GM18520 (cell line): Measurements from ENCODE around the gene ALOX12B.
"Not testable (repeated sequence)": the region's sequence is repeated elsewhere in the genome, so short reads cannot be mapped to it uniquely, and the experiment has no call there.

ENCODE experiments used
- ATAC-seq: cut with Tn5 transposase; IDR thresholded peaks from one replicate; pipeline ENCODE4 v1.9.1; 2021; ENCODE audit not compliant: unreplicated experiment

ALOX12B gene

DNA sequence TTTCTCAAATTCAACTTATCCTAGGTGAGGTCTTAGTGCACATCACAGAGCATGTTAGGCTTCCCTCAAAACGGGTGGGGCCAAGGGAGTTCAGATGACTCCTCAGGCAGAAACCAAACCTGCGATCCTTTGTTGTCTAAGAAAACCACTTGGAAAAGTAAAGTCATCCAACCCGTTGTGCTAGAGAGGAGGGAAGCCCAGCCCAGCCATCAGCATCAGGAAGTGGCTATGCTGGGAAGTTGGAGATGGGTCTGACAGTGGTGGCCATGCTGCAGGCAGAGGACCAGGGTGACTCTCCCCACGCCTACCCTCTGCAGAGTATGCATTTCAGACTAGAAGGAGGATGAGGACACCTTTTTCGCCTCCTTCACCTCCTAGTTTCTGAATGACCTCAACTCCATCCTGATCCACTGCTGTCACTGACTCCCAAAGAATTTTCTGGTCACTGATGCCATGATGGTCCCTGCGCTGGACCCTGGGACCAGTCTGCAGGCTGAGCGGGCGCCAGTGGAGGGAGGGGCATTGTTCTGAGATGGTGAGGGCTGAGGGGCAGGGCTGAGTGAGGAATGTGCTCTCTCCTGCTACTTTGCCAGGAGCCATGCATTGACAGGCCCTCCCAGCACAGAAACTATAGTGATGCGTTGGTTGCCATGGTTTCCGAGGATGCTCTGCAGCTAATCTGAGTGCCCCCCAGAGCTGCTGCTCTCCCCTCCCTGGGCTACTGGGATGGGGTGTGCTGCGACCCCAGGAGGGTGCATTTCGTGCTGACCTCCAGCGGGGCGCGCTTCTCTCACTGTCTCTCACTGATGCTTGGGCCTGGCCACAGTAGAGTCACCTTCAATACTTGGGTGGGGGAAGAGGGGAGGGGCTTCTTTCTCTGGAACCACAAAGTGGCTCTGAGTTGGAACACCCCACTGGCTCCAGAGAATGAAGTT is 20.4 kb downstream of the ALOX12B start:
- no peak for ATAC-seq

DNA sequence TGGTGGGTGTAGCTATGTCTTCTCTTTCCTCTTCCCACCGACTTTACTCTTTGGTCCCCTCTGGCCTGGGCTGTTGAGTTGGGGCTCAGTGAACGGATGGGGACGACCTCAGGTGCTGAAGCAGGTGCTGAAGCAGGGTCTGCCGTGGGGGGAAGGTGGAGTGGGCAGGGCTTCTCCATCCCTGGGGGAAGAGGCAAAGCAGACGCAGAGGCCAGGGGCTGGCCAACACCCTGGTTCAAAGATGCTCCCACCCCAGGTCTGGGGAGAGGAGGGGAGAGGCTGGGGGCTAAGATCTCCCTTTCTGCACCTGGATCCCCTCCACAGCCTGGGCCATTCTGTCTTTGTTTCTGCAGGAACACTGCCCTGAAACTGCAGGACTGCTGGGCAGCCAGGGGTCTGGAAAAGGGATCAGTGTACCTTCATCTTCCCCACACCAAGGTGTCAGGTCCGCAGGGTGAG is 22.9 kb downstream of the ALOX12B start:
- ATAC-seq, result no peak

- ATAC-seq, result no peak
These were observed 23.6 kb downstream of the ALOX12B start for GRCh38 chr17:8063761-8064534.

DNA sequence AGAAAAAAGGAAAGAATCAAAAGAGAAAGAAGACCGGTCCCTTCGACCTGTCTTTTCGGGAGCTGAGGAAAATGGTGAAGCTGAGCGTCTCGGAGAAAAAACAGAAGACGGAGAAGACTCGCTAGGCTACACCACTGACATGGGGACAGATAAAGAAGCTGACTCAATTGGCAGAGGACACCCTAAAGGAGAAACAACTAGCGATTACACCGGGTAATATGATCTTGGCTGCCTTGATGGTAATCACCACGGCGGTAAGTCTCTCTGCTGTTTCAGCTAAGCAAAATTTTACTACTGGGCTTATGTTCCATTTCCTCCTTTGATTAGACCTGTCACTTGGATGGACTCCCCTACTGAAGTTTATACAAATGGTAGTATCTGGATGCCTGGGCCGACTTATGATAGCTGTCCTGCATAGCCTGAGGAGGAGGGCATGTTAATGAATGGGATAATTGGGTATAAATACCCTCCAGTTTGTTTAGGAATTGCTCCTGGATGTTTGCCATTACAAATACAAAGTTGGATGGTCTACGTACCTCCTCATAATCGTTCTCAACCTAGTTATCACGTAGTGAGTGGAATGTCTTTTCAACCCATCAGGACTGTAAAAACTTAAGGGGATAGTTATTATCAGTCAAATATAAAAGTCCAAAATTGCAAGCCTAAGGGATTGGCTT is 24.6 kb downstream of the ALOX12B start:
- ATAC-seq, result no peak

- ATAC-seq, result no peak
These were observed 25.1 kb downstream of the ALOX12B start for GRCh38 chr17:8062435-8062806.

DNA sequence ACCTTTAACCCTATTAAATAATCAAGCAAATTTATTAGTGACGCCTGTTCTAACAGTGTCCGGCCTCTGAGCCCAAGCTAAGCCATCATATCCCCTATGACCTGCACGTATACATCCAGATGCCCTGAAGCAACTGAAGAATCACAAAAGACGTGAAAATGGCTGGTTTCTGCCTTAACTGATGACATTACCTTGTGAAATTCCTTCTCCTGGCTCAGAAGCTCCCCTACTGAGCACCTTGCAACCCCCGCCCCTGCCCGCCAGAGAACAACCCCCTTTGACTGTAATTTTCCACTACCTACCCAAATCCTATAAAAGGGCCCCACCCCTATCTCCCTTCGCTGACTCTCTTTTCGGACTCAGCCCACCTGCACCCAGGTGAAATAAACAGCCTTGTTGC is 25.7 kb downstream of the ALOX12B start:
- ATAC-seq, result not testable (repeated sequence)

DNA sequence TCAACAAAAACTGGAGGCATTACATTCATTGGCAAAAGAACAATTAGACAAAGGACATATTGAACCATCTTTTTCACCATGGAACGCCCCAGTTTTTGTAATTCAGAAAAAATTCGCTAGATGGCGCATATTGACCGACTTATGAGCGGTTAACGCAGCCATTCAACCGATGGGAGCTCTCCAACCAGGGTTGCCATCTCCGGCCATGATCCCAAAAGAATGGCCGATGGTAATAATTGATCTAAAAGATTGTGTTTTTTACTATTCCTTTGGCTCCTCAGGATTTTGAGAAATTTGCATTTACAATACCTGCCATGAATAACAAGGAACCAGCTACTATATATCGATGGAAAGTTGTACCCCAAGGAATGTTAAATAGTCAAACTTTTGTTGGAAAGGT is 27.2 kb downstream of the ALOX12B start:
- ATAC-seq, result no peak

DNA sequence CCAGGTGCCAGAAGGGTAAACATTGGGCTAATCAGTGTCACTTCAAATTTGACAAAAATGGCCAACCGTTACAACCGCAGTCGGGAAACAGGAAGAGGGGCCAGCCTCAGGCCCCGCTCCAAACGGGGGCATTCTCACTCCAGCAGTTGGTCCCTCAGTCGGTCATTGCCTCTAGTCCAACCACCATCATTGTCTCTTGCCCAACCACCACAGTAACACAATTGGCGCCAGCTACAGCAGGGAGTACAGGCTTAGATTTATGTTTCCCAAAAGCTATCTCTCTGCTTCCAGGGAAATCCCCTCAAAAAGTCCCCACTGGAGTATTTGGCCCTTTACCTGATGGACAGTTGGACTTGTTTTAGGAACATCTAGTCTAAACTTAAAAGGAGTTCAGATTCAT is 28.4 kb downstream of the ALOX12B start:
- ATAC-seq, result no peak

DNA sequence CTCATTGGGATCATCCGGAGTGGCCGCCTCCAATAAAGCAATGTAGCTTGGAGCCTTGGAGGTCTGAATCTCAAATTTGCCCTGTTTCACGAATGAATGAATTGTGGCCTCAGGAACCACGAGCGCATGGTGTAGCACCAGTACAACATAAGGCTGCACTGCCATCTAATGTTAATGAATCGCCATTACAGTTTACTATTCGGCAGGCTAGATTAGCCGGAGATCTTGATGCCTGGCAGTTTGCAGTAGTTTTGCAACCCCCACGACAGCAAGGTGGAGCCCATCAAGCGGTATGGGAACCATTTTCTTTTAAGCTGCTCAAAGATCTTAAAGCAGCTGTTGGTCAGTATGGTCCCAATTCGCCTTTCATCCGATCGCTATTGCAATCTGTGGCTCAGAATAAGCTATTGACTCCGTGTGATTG is 29.8 kb downstream of the ALOX12B start:
- ATAC-seq, result no peak

DNA sequence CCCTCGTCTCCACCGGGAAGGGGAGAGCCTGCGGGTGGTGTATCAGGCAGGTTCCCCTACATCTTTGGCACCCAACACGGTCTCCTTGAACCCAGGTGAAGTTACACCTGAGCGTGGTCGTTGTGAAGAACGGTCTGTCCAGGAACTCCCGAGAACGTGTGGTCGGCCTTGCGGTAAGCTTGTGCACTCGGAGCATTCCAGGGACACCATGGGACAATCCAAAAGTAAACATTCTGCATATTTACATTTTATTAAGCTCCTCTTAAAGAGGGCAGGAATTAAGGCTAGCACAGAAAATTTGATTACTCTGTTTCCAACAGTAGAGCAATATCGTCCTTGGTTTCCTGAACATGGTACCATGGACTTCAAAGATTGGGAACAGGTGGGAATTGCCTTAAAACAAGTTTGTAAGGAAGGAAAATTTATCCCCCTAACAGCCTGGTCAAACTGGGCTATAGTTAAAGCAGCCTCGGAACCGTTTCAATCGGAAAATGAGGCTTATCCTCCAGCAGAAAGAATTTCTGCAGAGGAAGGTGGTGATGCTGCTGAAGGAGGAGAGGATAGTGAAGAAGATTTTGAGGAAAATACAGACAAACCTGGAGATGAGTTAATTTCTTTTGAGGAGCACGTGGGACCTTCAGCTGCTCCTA is 30.4 kb downstream of the ALOX12B start:
- no peak for ATAC-seq

DNA sequence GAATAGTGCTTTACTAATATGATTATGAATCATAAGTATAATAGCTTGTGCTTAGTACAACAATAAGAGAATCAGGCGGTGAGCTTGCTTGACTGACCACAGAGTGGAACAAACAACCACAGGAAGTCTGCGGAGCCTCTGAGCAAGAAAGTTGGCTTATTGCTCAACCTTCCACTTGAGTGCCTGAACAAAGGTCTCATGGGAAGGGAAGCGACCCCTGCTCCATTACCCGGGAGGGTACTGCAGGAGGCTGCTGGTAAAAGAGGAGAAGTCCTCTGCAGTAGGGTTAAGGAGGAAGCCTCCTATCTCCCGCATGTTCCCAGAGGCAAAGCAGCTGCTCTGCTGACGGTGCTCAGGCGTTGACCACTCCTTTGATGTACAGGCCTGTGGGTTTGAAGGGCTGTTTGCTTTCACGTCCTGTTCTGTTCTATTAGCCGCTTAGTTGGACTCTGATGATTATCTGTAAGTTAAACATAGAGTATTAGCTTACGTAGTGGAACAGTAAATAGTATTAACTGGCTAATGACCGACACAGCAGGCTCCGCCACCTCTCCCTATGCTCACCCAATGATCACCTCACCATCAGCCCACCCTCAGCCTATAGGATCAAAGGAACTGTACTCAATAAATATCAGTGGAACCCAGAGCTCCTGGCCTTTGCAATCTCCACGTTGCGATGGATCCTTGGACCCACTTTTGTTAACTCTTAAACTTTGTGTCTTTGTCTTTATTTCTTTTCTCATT is 31.1 kb downstream of the ALOX12B start:
- no peak for ATAC-seq

GRCh38 chr17:8055851-8056231 is 31.7 kb downstream of the ALOX12B start:
- no peak for ATAC-seq

- no peak for ATAC-seq
These were observed 33.9 kb downstream of the ALOX12B start for GRCh38 chr17:8053600-8053999.

- ATAC-seq, result no peak
These were observed 35.0 kb downstream of the ALOX12B start for GRCh38 chr17:8052256-8053252.

GRCh38 chr17:8051831-8052230 is 35.7 kb downstream of the ALOX12B start:
- ATAC-seq, result no peak

DNA sequence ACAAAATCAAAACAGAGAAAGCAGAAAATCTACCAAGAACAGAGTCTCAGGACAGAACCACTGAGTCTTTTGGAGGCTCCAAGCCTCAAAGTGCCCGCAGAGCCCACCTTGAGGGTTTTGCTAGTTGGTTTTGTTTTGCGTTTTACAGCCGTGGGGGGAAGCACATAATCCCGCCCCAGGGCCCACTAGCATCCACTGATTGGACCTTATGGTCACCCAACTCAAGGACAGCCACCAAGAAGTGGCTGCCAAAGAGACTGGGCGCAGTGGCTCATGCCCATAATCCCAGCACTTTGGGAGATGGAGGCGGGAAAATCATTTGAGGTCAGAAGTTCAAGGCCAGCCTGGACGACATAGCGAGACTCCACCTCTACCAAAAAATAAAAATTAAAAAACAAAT is 38.8 kb downstream of the ALOX12B start:
- no peak for ATAC-seq

GRCh38 chr17:8048236-8048635 is 39.3 kb downstream of the ALOX12B start:
- ATAC-seq, result no peak

- ATAC-seq, result no peak
These were observed 39.8 kb downstream of the ALOX12B start for GRCh38 chr17:8047769-8048110.
